Mucosa of descending colon (tissue), 3 donors: ENCODE measurements around the gene ESRRA. TPM values are rescaled to one million over a fixed set of nuclear protein-coding genes. Genes with fewer than 3 reads are reported as not detected.

Experiments
- ATAC-seq: fragments of 200-7000 bp; cut with Tn5 transposase; one replicate; pipeline ENCODE4 v1.9.1; 2020; ENCODE audit warnings: mild to moderate bottlenecking, moderate library complexity
- DNase-seq, 3 donors: peaks; one replicate each; pipeline ENCODE4 v3.0.0-alpha.2; 2020
- H3K36me3 ChIP-seq: fragments of 200-600 bp; one replicate; pipeline ENCODE4 v1.8.0; 2021; ENCODE audit warnings: low read depth, mild to moderate bottlenecking
- H3K4me1 ChIP-seq: fragments of 200-600 bp; one replicate; pipeline ENCODE4 v1.8.0; 2021; ENCODE audit warnings: low read depth, mild to moderate bottlenecking
- H3K4me3 ChIP-seq: fragments of 200-600 bp; one replicate; pipeline ENCODE4 v1.8.0; 2021; ENCODE audit warnings: mild to moderate bottlenecking
- H3K9me3 ChIP-seq: fragments of 200-600 bp; one replicate; pipeline ENCODE4 v1.8.0; 2021; ENCODE audit warnings: mild to moderate bottlenecking
- CTCF ChIP-seq: fragments of 200-600 bp; IDR thresholded peaks from one replicate; pipeline ENCODE4 v1.8.0; 2022; ENCODE audit warnings: antibody characterized with exemption, mild to moderate bottlenecking
- intact Hi-C, 2 donors: fragments of 100-400 bp; cut with DNase I in 1 of 2; cut with micrococcal nuclease in 1 of 2; formaldehyde crosslinking; loops; one replicate each; pipeline versions ENCODE4 v1.11.0 to v1.11.1; 2022; cut with DNase I, micrococcal nuclease
- total RNA-seq, 3 donors: library from RNA; stranded (reverse); fragmentation: NEBNext Ultra II Directional in 2 of 3; extraction: Animal tissue kit (Norgen Biotek cat#: 25700) in 2 of 3; gene quantifications; one replicate each; pipeline versions ENCODE4 v1.2.1 to v1.2.4, GENCODE V29; 2021 to 2023
- donor health status: DM: no; HTN: no; CAD: no; lungs with moderate emphysema.
- donor health status: DM: no; HTN: no; CAD: no.
- donor health status: DM: no; HTN: yes; CAD: no.

Gene ESRRA
- total RNA-seq, 3 donors from 2014 or later = 126 to 204 (median 183) TPM

GRCh38 chr11:64358536-64358906, 53.2 kb downstream of the ESRRA start:
- intact Hi-C loops = no loop called here
- Histone ChIP-seq H3K36me3 (peaks cover 12% of the 10 kb centered on the region), H3K9me3 (no peaks in the 10 kb centered on the region), H3K4me3 (no peak overlapping the region), H3K4me1 (peaks cover 22% of the 10 kb centered on the region)
- DNase-seq (peak in 1 of 3 donors; percentile 66), ATAC-seq (peak; percentile 18)
- no peak for TF ChIP-seq CTCF

GRCh38 chr11:64358907-64359711, 53.8 kb downstream of the ESRRA start, which contains the start of gene RPS6KA4:
Gene RPS6KA4 (plus strand): TSS chr11:64359162. CDS start chr11:64359236, 74 bp downstream.
- DNase-seq (peak; percentile 72 to 82 (median 72)), ATAC-seq (peak; percentile 88)
- Histone ChIP-seq H3K36me3 (peaks cover 12% of the 10 kb centered on the region), H3K4me3 (peak within 1 kb of the TSS; percentile 58), H3K4me1 (peaks cover 22% of the 10 kb centered on the region), H3K9me3 (no peaks in the 10 kb centered on the region)
- TF ChIP-seq CTCF = no peak
- intact Hi-C loops = no loop called here

GRCh38 chr11:64359712-64360445, 54.6 kb downstream of the ESRRA start:
- peak in 2 of 3 donors; percentile 59 to 69 for DNase-seq
- H3K4me3 ChIP-seq = no peak overlapping the region
- H3K36me3 ChIP-seq = peaks cover 12% of the 10 kb centered on the region
- peak; percentile 12 for ATAC-seq
- peaks cover 22% of the 10 kb centered on the region for H3K4me1 ChIP-seq
- intact Hi-C loops = no loop called here
- TF ChIP-seq CTCF = no peak
- no peaks in the 10 kb centered on the region for H3K9me3 ChIP-seq

GRCh38 chr11:64360448-64360921, 55.2 kb downstream of the ESRRA start:
- intact Hi-C loops = no loop called here
- DNase-seq (no peak), ATAC-seq (no peak)
- Histone ChIP-seq H3K9me3 (no peaks in the 10 kb centered on the region), H3K4me3 (no peak overlapping the region), H3K36me3 (peaks cover 12% of the 10 kb centered on the region), H3K4me1 (peaks cover 22% of the 10 kb centered on the region)
- TF ChIP-seq CTCF = no peak

- Histone ChIP-seq H3K4me1 (peaks cover 22% of the 10 kb centered on the region), H3K36me3 (peaks cover 12% of the 10 kb centered on the region), H3K9me3 (no peaks in the 10 kb centered on the region), H3K4me3 (no peak overlapping the region)
- intact Hi-C loops = no loop called here
- no peak for DNase-seq
- no peak for TF ChIP-seq CTCF
- no peak for ATAC-seq
These were observed 56.3 kb downstream of the ESRRA start for GRCh38 chr11:64361659-64362058.
